ENCODE measurements around the gene FIBCD1.

GRCh38 chr9:130931508-130932254 is 7.4 kb downstream of the FIBCD1 start:
- no peak for TF ChIP-seq CTCF (IDR thresholded peaks at IDR 0.05; ENCODE audit: low read length)
- no peak for TF ChIP-seq EZH2 (IDR thresholded peaks at IDR 0.05; ENCODE audit: borderline replicate concordance, low read length)
